ENCODE measurements around the gene OLFM1. TPM values are rescaled to one million over a fixed set of nuclear protein-coding genes. Genes with fewer than 3 reads are reported as not detected.
"Not testable (repeated sequence)": the region's sequence is repeated elsewhere in the genome, so short reads cannot be mapped to it uniquely, and the experiment has no call there.

OLFM1 gene
- total RNA-seq, 5 donors from 2014 or later (not counting 1 experiment from before 2014, with no cell fraction given), result 0.16 TPM; not detected in 4

DNA sequence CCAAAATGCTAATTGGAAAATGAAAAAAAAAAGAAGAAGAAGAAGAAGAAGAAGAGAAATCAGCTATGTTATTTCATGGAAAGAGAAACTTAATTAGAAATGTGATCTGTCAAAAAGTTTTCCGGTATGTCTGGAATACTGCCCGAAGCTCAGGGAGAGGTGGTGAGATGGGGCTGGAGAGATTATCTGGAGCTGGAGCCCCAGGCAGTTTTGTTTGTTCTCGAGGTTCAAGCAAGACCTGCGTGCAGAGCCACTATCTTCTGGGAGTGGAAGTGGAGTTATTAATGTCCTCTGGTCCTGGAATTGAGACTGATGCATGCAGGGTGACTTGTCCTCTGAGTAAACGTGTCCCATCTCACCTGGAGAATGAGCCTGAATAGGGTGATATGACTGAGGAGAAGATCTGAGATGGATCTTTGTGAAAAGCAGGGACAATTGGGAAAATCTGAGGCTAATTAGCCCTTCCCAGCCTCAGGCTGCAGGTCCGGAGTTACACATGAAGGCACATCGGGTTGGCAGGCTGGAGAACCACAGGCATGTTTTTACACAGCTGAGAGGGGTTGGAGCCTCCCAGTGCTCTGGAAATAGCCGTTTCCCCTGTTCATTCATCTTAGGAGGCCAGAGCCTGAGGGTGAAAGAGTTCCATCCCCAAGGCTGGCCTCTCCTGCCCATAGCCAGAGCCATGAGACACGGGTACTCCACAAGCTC lies 70.5 kb downstream of the OLFM1 start:
- no peaks in the 10 kb centered on the region for H3K36me3 Mint-ChIP-seq

DNA sequence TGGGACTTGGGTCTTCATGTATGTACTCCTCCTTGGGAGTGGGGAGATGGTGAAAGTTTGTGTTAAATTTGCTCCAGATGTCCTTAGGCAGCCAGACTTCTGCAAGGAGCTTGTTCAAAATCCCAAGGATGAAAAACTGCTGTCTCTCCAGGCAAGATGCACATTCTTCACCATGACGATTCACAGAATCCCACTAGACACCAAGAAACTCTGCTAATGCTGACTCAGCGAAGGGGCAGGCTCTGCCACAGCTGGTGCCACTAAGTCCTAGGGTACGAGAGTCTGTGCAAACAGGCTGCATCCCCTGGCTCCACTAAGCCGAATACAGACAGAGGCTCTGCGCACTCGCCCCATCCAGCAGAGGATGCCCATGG lies 71.1 kb downstream of the OLFM1 start:
- Mint-ChIP-seq H3K27me3 (peaks cover 21 to 37% of the 10 kb centered on the region in 2 donors), H3K9me3 (peaks cover 0 to 3% (median 0%) of the 10 kb centered on the region in 3 donors), H3K4me3 (no peak overlapping the region), H3K36me3 (no peaks in the 10 kb centered on the region), H3K27ac (no peak overlapping the region), H3K4me1 (no peaks in the 10 kb centered on the region)
- 75% methylated on average over 6 of the region's 6 CpGs for WGBS (ENCODE audit: insufficient coverage)
- ChIA-PET CTCF (no interaction called here), POLR2A (no interaction called here)
- Histone ChIP-seq H3K27me3 (replicated peaks in 1 of 2; ENCODE audit: control insufficient read depth in 2 of 2, extremely low read depth in 1 of 2, insufficient read depth in 2 of 2, low read length in 1 of 2) (peaks cover 0 to 25% of the 10 kb centered on the region in 2 experiments), H3K4me3 (ENCODE audit: control insufficient read depth in 1 of 2, extremely low read depth in 1 of 2, low read length in 1 of 2) (no peak overlapping the region), H3K9me3 (no peaks in the 10 kb centered on the region), H3K4me1 (ENCODE audit: control insufficient read depth in 1 of 2, extremely low read depth in 1 of 2, insufficient read depth in 2 of 2, low read length in 2 of 2) (no peaks in the 10 kb centered on the region), H3K27ac (ENCODE audit: low read length) (no peak overlapping the region), H3K36me3 (ENCODE audit: control insufficient read depth in 2 of 2, extremely low read depth in 1 of 2, insufficient read depth in 1 of 2, low read length in 1 of 2) (no peaks in the 10 kb centered on the region)
- DNase-seq, result no peak
- no peak for ATAC-seq (replicated peaks in 1 of 4)

More for the DNA sequence above, 70.5 kb downstream of the OLFM1 start:
- no peaks in the 10 kb centered on the region for H3K4me1 Mint-ChIP-seq
- 63% methylated on average over 8 of the region's 9 CpGs for WGBS (ENCODE audit: insufficient coverage)
- POLR2A ChIA-PET, result no interaction called here
- H3K4me3 Mint-ChIP-seq, result no peak overlapping the region
- no peaks in the 10 kb centered on the region for H3K4me1 ChIP-seq (ENCODE audit: control insufficient read depth in 1 of 2, extremely low read depth in 1 of 2, insufficient read depth in 2 of 2, low read length in 2 of 2)
- H3K27ac Mint-ChIP-seq, result no peak overlapping the region
- ATAC-seq (replicated peaks in 1 of 4), result no peak
- H3K27me3 ChIP-seq (replicated peaks in 1 of 2; ENCODE audit: control insufficient read depth in 2 of 2, extremely low read depth in 1 of 2, insufficient read depth in 2 of 2, low read length in 1 of 2), result peaks cover 0 to 29% of the 10 kb centered on the region in 2 experiments
- H3K27ac ChIP-seq (ENCODE audit: low read length), result no peak overlapping the region
- H3K9me3 ChIP-seq, result no peaks in the 10 kb centered on the region
- H3K36me3 ChIP-seq (ENCODE audit: control insufficient read depth in 2 of 2, extremely low read depth in 1 of 2, insufficient read depth in 1 of 2, low read length in 1 of 2), result no peaks in the 10 kb centered on the region
- H3K27me3 Mint-ChIP-seq, result peaks cover 21 to 37% of the 10 kb centered on the region in 2 donors
- CTCF ChIA-PET, result no interaction called here
- H3K4me3 ChIP-seq (ENCODE audit: control insufficient read depth in 1 of 2, extremely low read depth in 1 of 2, low read length in 1 of 2), result no peak overlapping the region
- peaks cover 0 to 3% (median 0%) of the 10 kb centered on the region in 3 donors for H3K9me3 Mint-ChIP-seq
- no peak for DNase-seq

DNA sequence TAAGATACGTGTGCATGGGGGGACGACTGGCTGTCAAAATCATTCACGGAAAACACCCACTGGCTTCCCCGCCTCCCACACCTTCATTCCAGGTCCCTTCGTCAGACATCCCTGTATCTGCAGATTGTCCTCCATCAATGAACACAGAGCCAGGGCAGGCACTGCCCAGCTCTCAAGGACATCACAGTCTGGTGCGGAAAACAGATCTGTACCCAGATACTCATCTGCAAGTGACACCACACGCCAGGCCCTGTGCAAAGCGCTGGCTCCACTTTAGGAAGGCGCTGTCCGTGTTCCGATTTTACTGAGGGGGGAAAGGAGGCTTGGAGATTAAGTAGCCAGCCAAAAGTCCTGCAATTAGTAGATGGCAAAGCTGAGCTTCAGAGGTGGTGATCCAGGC lies 72.3 kb downstream of the OLFM1 start:
- WGBS (ENCODE audit: insufficient coverage), result 87% methylated on average over 8 of the region's 11 CpGs
- Histone ChIP-seq H3K4me1 (ENCODE audit: control insufficient read depth in 1 of 2, extremely low read depth in 1 of 2, insufficient read depth in 2 of 2, low read length in 2 of 2) (no peaks in the 10 kb centered on the region), H3K4me3 (ENCODE audit: control insufficient read depth in 1 of 2, extremely low read depth in 1 of 2, low read length in 1 of 2) (no peak overlapping the region), H3K9me3 (no peaks in the 10 kb centered on the region), H3K27ac (ENCODE audit: low read length) (no peak overlapping the region), H3K36me3 (ENCODE audit: control insufficient read depth in 2 of 2, extremely low read depth in 1 of 2, insufficient read depth in 1 of 2, low read length in 1 of 2) (no peaks in the 10 kb centered on the region), H3K27me3 (replicated peaks in 1 of 2; ENCODE audit: control insufficient read depth in 2 of 2, extremely low read depth in 1 of 2, insufficient read depth in 2 of 2, low read length in 1 of 2) (peaks cover 0 to 30% of the 10 kb centered on the region in 2 experiments)
- H3K4me3 Mint-ChIP-seq, result no peak overlapping the region
- CTCF ChIA-PET, result interaction anchor here in 1 of 2 donors (0.6 kb wide), 1 partner anchor 46 kb away, joined by 5 read pairs; no protein-coding TSS in a partner anchor
- H3K27ac Mint-ChIP-seq, result no peak overlapping the region
- H3K27me3 Mint-ChIP-seq, result peaks cover 17 to 34% of the 10 kb centered on the region in 2 donors
- ATAC-seq (replicated peaks in 1 of 4) (no peak), DNase-seq (no peak)
- H3K36me3 Mint-ChIP-seq, result no peaks in the 10 kb centered on the region
- H3K4me1 Mint-ChIP-seq, result no peaks in the 10 kb centered on the region
- POLR2A ChIA-PET, result no interaction called here
- peaks cover 0 to 3% (median 0%) of the 10 kb centered on the region in 3 donors for H3K9me3 Mint-ChIP-seq

DNA sequence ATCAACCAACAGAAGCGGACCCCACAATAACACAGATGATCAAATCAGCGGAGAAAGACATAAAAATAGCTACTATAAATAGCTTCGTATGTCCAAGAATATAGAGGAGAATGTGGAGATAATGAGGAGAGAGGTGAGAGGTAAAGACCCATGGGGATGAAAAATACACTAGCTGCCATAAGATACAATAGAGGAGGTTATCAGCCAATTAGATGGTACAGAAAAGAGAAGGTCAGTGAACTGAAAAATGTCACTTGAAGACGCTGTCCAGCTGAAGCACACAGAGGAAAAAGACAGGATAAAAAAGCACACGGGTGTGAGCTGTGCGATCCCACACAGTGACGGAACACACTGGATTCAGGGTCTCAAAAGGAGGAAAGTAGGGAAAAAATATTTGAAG lies 73.4 kb downstream of the OLFM1 start:
- peaks cover 17 to 33% of the 10 kb centered on the region in 2 donors for H3K27me3 Mint-ChIP-seq
- ChIA-PET CTCF (no interaction called here), POLR2A (no interaction called here)
- no peak for DNase-seq
- no peak overlapping the region for H3K4me3 Mint-ChIP-seq
- Histone ChIP-seq H3K27ac (ENCODE audit: low read length) (no peak overlapping the region), H3K9me3 (no peaks in the 10 kb centered on the region), H3K36me3 (ENCODE audit: control insufficient read depth in 2 of 2, extremely low read depth in 1 of 2, insufficient read depth in 1 of 2, low read length in 1 of 2) (no peaks in the 10 kb centered on the region), H3K4me3 (ENCODE audit: control insufficient read depth in 1 of 2, extremely low read depth in 1 of 2, low read length in 1 of 2) (no peak overlapping the region), H3K27me3 (replicated peaks in 1 of 2; ENCODE audit: control insufficient read depth in 2 of 2, extremely low read depth in 1 of 2, insufficient read depth in 2 of 2, low read length in 1 of 2) (peaks cover 0 to 24% of the 10 kb centered on the region in 2 experiments), H3K4me1 (ENCODE audit: control insufficient read depth in 1 of 2, extremely low read depth in 1 of 2, insufficient read depth in 2 of 2, low read length in 2 of 2) (no peaks in the 10 kb centered on the region)
- no peaks in the 10 kb centered on the region for H3K36me3 Mint-ChIP-seq
- no peaks in the 10 kb centered on the region for H3K4me1 Mint-ChIP-seq
- 83% methylated on average over 1 of the region's 7 CpGs for WGBS (ENCODE audit: insufficient coverage)
- peaks cover 0 to 3% (median 0%) of the 10 kb centered on the region in 3 donors for H3K9me3 Mint-ChIP-seq
- no peak overlapping the region for H3K27ac Mint-ChIP-seq
- ATAC-seq (replicated peaks in 1 of 4), result no peak

DNA sequence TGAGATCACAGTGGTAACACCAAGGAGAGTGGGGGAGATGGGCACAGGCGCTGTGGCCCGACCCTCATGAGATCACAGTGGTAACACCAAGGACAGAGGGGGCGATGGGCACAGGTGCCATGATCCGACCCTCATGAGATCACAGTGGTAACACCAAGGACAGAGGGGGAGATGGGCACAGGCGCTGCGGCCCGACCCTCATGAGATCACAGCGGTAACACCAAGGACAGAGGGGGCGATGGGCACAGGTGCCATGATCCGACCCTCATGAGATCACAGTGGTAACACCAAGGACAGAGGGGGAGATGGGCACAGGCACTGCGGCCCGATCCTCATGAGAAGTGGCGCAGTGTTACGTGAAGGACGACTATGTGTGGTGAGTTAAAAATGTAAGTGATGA lies 75.1 kb downstream of the OLFM1 start:
- CTCF ChIA-PET; H3K9me3 Mint-ChIP-seq; H3K27ac Mint-ChIP-seq; POLR2A ChIA-PET; H3K4me1 Mint-ChIP-seq; H3K36me3 Mint-ChIP-seq; H3K4me3 Mint-ChIP-seq; ATAC-seq (replicated peaks in 1 of 4); H3K4me1 ChIP-seq (ENCODE audit: control insufficient read depth in 1 of 2, extremely low read depth in 1 of 2, insufficient read depth in 2 of 2, low read length in 2 of 2); H3K36me3 ChIP-seq (ENCODE audit: control insufficient read depth in 2 of 2, extremely low read depth in 1 of 2, insufficient read depth in 1 of 2, low read length in 1 of 2); DNase-seq; H3K27ac ChIP-seq (ENCODE audit: low read length); H3K9me3 ChIP-seq; H3K4me3 ChIP-seq (ENCODE audit: control insufficient read depth in 1 of 2, extremely low read depth in 1 of 2, low read length in 1 of 2): not testable (repeated sequence)
- peaks cover 0 to 18% of the 10 kb centered on the region in 2 experiments for H3K27me3 ChIP-seq (replicated peaks in 1 of 2; ENCODE audit: control insufficient read depth in 2 of 2, extremely low read depth in 1 of 2, insufficient read depth in 2 of 2, low read length in 1 of 2)
- WGBS (ENCODE audit: insufficient coverage), result 98% methylated on average over 5 of the region's 15 CpGs
- peaks cover 13 to 33% of the 10 kb centered on the region in 2 donors for H3K27me3 Mint-ChIP-seq

DNA sequence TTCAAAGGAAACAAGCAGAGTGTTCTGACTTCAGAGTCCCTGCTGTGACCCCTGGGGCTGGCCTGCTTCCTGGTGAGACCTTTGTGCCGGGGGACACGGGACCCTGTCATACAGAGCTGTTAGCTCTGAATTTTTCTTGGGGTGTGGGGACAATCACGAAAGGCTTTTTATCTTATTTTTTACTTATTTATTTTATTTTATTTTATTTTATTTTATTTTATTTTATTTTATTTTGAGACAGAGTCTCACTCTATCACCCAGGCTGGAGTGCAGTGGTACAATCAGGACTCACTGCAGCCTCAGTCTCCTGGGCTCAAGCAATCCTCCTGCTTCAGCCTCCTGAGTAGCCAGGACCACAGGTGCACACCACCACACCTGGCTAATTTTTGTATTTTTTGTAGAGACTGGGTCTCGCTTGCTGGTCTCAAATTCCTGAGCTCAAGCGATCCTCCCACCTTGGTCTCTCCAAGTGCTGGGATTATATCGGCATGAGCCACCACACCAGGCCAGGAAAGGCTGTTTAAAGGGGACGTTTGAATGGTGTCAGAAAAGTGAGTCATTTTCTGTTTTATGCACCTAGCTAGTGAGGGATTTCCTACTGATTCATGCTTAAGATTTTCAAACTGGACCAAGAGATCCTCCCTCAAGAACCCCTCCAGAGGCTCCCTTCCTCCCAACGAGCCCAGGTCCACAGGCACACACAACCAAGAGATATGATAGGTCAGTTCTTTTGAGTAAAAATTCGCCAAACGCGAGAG lies 75.7 kb downstream of the OLFM1 start:
- Mint-ChIP-seq H3K4me1 (no peaks in the 10 kb centered on the region), H3K4me3 (no peak overlapping the region), H3K27ac (no peak overlapping the region), H3K27me3 (peaks cover 7 to 27% of the 10 kb centered on the region in 2 donors), H3K9me3 (no peaks in the 10 kb centered on the region), H3K36me3 (no peaks in the 10 kb centered on the region)
- no peaks in the 10 kb centered on the region for H3K4me1 ChIP-seq (ENCODE audit: control insufficient read depth in 1 of 2, extremely low read depth in 1 of 2, insufficient read depth in 2 of 2, low read length in 2 of 2)
- ChIA-PET POLR2A (no interaction called here), CTCF (no interaction called here)
- H3K4me3 ChIP-seq (ENCODE audit: control insufficient read depth in 1 of 2, extremely low read depth in 1 of 2, low read length in 1 of 2), result no peak overlapping the region
- ATAC-seq (replicated peaks in 1 of 4) (no peak), DNase-seq (no peak)
- 100% methylated on average over 3 of the region's 11 CpGs for WGBS (ENCODE audit: insufficient coverage)
- no peaks in the 10 kb centered on the region for H3K36me3 ChIP-seq (ENCODE audit: control insufficient read depth in 2 of 2, extremely low read depth in 1 of 2, insufficient read depth in 1 of 2, low read length in 1 of 2)
- peaks cover 0 to 21% of the 10 kb centered on the region in 2 experiments for H3K27me3 ChIP-seq (replicated peaks in 1 of 2; ENCODE audit: control insufficient read depth in 2 of 2, extremely low read depth in 1 of 2, insufficient read depth in 2 of 2, low read length in 1 of 2)
- H3K9me3 ChIP-seq, result no peaks in the 10 kb centered on the region
- H3K27ac ChIP-seq (ENCODE audit: low read length), result no peak overlapping the region
